PC-3 (cell line): ENCODE data around the gene ENO1. TPM values are rescaled to one million over a fixed set of nuclear protein-coding genes. Genes with fewer than 3 reads are reported as not detected.

Experiments
- ATAC-seq: fragments of 200-7000 bp; cut with Tn5 transposase; 2 replicates; pipeline ENCODE4 v1.9.1; 2020; ENCODE audit warnings: mild to moderate bottlenecking, moderate library complexity
- BruUV-seq: library from RNA; stranded (reverse); fragments of 400-500 nt; replicated peaks from 2 replicates; lab custom pipeline; 2021; lab: Mats Ljungman, UMichigan
- CTCF ChIA-PET: fragments of 300-600 bp; sonication (Branson Sonifier 250); formaldehyde crosslinking; loops from one replicate; lab custom pipeline; 2022; ENCODE audit warnings: antibody characterized with exemption; lab: Charles Lee
- POLR2A ChIA-PET: fragments of 300-600 bp; sonication (Branson Sonifier 250); formaldehyde crosslinking; loops from one replicate; lab custom pipeline; 2022; ENCODE audit warnings: antibody characterized with exemption; ENCODE audit not compliant: unreplicated experiment; lab: Charles Lee
- DNase-seq: peaks from one replicate; pipeline ENCODE4 v3.0.0-alpha.2; 2015
- H2AFZ ChIP-seq: fragments of 300-600 bp; sonication (generic); 2 replicates; pipeline ENCODE4 v1.6.0; 2016; ENCODE audit warnings: antibody characterized with exemption, low read length
- H3F3A ChIP-seq: fragments of 300-600 bp; sonication (generic); one replicate; pipeline ENCODE4 v1.6.0; 2017; ENCODE audit warnings: antibody characterized with exemption, low read length, control low read depth, mild to moderate bottlenecking; ENCODE audit not compliant: unreplicated experiment
- H3K27ac ChIP-seq: fragments of 300-600 bp; sonication (generic); 2 replicates; pipeline ENCODE4 v1.5.1; 2016; ENCODE audit warnings: mild to moderate bottlenecking, low read length
- H3K27me3 ChIP-seq: fragments of 300-600 bp; sonication (generic); 2 replicates; pipeline ENCODE4 v1.6.1; 2016; ENCODE audit warnings: low read length, mixed read lengths
- H3K36me3 ChIP-seq: fragments of 300-600 bp; sonication (generic); 2 replicates; pipeline ENCODE4 v1.6.1; 2016; ENCODE audit warnings: low read depth, mixed run types, low read length, mixed read lengths
- H3K4me1 ChIP-seq: fragments of 300-600 bp; sonication (generic); 2 replicates; pipeline ENCODE4 v1.5.1; 2016; ENCODE audit warnings: low read length; ENCODE audit not compliant: insufficient read depth
- H3K4me2 ChIP-seq: fragments of 300-600 bp; sonication (generic); 2 replicates; pipeline ENCODE4 v1.6.0; 2016; ENCODE audit warnings: low read length
- H3K4me3 ChIP-seq: fragments of 300-600 bp; sonication (generic); 2 replicates; pipeline ENCODE4 v1.5.1; 2016; ENCODE audit warnings: mild to moderate bottlenecking, low read length, mixed read lengths
- H3K79me2 ChIP-seq: fragments of 300-600 bp; sonication (generic); 2 replicates; pipeline ENCODE4 v1.6.1; 2017; ENCODE audit warnings: low read length, mixed read lengths
- H3K9ac ChIP-seq: fragments of 300-600 bp; sonication (generic); 2 replicates; pipeline ENCODE4 v1.6.0; 2016; ENCODE audit warnings: mild to moderate bottlenecking, low read length
- H3K9me2 ChIP-seq: fragments of 300-600 bp; sonication (generic); replicated peaks from 2 replicates; pipeline ENCODE4 v1.6.1; 2016; ENCODE audit warnings: mixed run types, low read length, mixed read lengths
- H3K9me3 ChIP-seq: fragments of 300-600 bp; sonication (generic); 2 replicates; pipeline ENCODE4 v1.6.1; 2016; ENCODE audit warnings: low read length, mixed read lengths
- H4K20me1 ChIP-seq: fragments of 300-600 bp; sonication (generic); 2 replicates; pipeline ENCODE4 v1.6.1; 2016; ENCODE audit warnings: low read length, mixed read lengths
- CTCF ChIP-seq: fragments of 300-600 bp; sonication (generic); conservative IDR thresholded peaks from 2 replicates; pipeline ENCODE4 v1.5.1; 2017; ENCODE audit warnings: antibody characterized with exemption, low read depth, mild to moderate bottlenecking, low read length
- EZH2 ChIP-seq: fragments of 300-600 bp; sonication (generic); IDR thresholded peaks from one replicate; pipeline ENCODE4 v1.6.1; 2017; ENCODE audit warnings: antibody characterized with exemption, mild to moderate bottlenecking, low read length; ENCODE audit not compliant: unreplicated experiment
- EZH2phosphoT487 ChIP-seq: fragments of 300-600 bp; sonication (generic); IDR thresholded peaks from 2 replicates; pipeline ENCODE4 v1.6.1; 2018; ENCODE audit warnings: mild to moderate bottlenecking, antibody characterized with exemption, low read length, borderline replicate concordance
- intact Hi-C: fragments of 100-400 bp; cut with micrococcal nuclease; formaldehyde crosslinking; loops from 2 replicates; pipeline ENCODE4 v1.9.0; 2023
- total RNA-seq: library from RNA; depleted of rRNA; stranded (reverse); fragments of >200 nt; gene quantifications from 2 replicates; pipeline ENCODE4 v1.2.3, GENCODE V29; 2014

Gene ENO1
- total RNA-seq, 1 experiment from 2014 or later: 3,712 TPM

GRCh38 chr1:8846263-8846662 is 32.2 kb downstream of the ENO1 start:
- no peaks in the 10 kb centered on the region for H3F3A ChIP-seq
- DNase-seq: no peak
- H3K9me3 ChIP-seq: no peaks in the 10 kb centered on the region
- BruUV-seq: no TSS peak
- no peaks in the 10 kb centered on the region for H3K9me2 ChIP-seq
- POLR2A ChIA-PET: no interaction called here
- no peaks in the 10 kb centered on the region for H3K27me3 ChIP-seq
- no peak for ATAC-seq
- H4K20me1 ChIP-seq: no peaks in the 10 kb centered on the region
- H3K27ac ChIP-seq: no peak overlapping the region
- H2AFZ ChIP-seq: no peak overlapping the region
- H3K4me2 ChIP-seq: no peak overlapping the region
- H3K79me2 ChIP-seq: no peaks in the 10 kb centered on the region
- TF ChIP-seq CTCF (no peak), EZH2 (no peak), EZH2phosphoT487 (no peak)
- CTCF ChIA-PET: no interaction called here
- H3K36me3 ChIP-seq: no peaks in the 10 kb centered on the region
- intact Hi-C loops: loop anchor here (5.0 kb wide), 1 partner anchor 104 kb away; no protein-coding TSS in a partner anchor
- H3K4me1 ChIP-seq: peaks cover 5% of the 10 kb centered on the region
- no peak overlapping the region for H3K9ac ChIP-seq
- H3K4me3 ChIP-seq: no peak overlapping the region

- H3K36me3 ChIP-seq: no peaks in the 10 kb centered on the region
- no TSS peak for BruUV-seq
- H3F3A ChIP-seq: no peaks in the 10 kb centered on the region
- H3K27me3 ChIP-seq: no peaks in the 10 kb centered on the region
- peaks cover 5% of the 10 kb centered on the region for H3K4me1 ChIP-seq
- no peak for DNase-seq
- no peak overlapping the region for H3K27ac ChIP-seq
- TF ChIP-seq EZH2phosphoT487: no peak
- no peak for TF ChIP-seq EZH2
- no peak overlapping the region for H3K4me2 ChIP-seq
- CTCF ChIA-PET: interaction anchor here (1.0 kb wide), 1 partner anchor 129 kb away, joined by 3 read pairs; no protein-coding TSS in a partner anchor
- H3K9me3 ChIP-seq: no peaks in the 10 kb centered on the region
- no peaks in the 10 kb centered on the region for H3K79me2 ChIP-seq
- no peak overlapping the region for H2AFZ ChIP-seq
- no peaks in the 10 kb centered on the region for H4K20me1 ChIP-seq
- intact Hi-C loops: loop anchor here (5.0 kb wide), 1 partner anchor 103 kb away; no protein-coding TSS in a partner anchor
- no peaks in the 10 kb centered on the region for H3K9me2 ChIP-seq
- H3K9ac ChIP-seq: no peak overlapping the region
- POLR2A ChIA-PET: interaction anchor here (0.6 kb wide), 1 partner anchor 14 kb away, joined by 3 read pairs; no protein-coding TSS in a partner anchor
- no peak for ATAC-seq
- H3K4me3 ChIP-seq: no peak overlapping the region
Observed at GRCh38 chr1:8845104-8846097, 33.1 kb downstream of the ENO1 start.

GRCh38 chr1:8844501-8845006 is 33.9 kb downstream of the ENO1 start:
- Histone ChIP-seq H3K4me3 (no peak overlapping the region), H2AFZ (no peak overlapping the region), H3K9me3 (no peaks in the 10 kb centered on the region), H3K36me3 (no peaks in the 10 kb centered on the region), H3K27ac (no peak overlapping the region), H3K27me3 (no peaks in the 10 kb centered on the region), H4K20me1 (no peaks in the 10 kb centered on the region), H3K9me2 (no peaks in the 10 kb centered on the region), H3K4me2 (no peak overlapping the region), H3F3A (no peaks in the 10 kb centered on the region), H3K79me2 (no peaks in the 10 kb centered on the region), H3K9ac (no peak overlapping the region), H3K4me1 (peaks cover 5% of the 10 kb centered on the region)
- no TSS peak for BruUV-seq
- DNase-seq (no peak), ATAC-seq (no peak)
- intact Hi-C loops: loop anchor here (5.0 kb wide), 1 partner anchor 102 kb away; no protein-coding TSS in a partner anchor
- CTCF ChIA-PET: interaction anchor here (1.0 kb wide), 1 partner anchor 128 kb away, joined by 3 read pairs; no protein-coding TSS in a partner anchor
- no peak for TF ChIP-seq EZH2
- no peak for TF ChIP-seq CTCF
- TF ChIP-seq EZH2phosphoT487: no peak
- POLR2A ChIA-PET: interaction anchor here (0.6 kb wide), 1 partner anchor 15 kb away, joined by 3 read pairs; no protein-coding TSS in a partner anchor
